HG03432 (cell line): Measurements from ENCODE around the gene MSANTD1.

Source experiments
- ATAC-seq: cut with Tn5 transposase; IDR thresholded peaks from one replicate; pipeline ENCODE4 v1.9.1; 2021; ENCODE audit warnings: mild to moderate bottlenecking, moderate library complexity; ENCODE audit not compliant: unreplicated experiment

The MSANTD1 gene

GRCh38 chr4:3232001-3232400 is 17.0 kb upstream of the MSANTD1 start:
- ATAC-seq = no peak

- ATAC-seq = no peak
Measured at GRCh38 chr4:3232871-3233271, 16.1 kb upstream of the MSANTD1 start.

GRCh38 chr4:3233391-3234071 is 15.4 kb upstream of the MSANTD1 start:
- no peak for ATAC-seq

DNA sequence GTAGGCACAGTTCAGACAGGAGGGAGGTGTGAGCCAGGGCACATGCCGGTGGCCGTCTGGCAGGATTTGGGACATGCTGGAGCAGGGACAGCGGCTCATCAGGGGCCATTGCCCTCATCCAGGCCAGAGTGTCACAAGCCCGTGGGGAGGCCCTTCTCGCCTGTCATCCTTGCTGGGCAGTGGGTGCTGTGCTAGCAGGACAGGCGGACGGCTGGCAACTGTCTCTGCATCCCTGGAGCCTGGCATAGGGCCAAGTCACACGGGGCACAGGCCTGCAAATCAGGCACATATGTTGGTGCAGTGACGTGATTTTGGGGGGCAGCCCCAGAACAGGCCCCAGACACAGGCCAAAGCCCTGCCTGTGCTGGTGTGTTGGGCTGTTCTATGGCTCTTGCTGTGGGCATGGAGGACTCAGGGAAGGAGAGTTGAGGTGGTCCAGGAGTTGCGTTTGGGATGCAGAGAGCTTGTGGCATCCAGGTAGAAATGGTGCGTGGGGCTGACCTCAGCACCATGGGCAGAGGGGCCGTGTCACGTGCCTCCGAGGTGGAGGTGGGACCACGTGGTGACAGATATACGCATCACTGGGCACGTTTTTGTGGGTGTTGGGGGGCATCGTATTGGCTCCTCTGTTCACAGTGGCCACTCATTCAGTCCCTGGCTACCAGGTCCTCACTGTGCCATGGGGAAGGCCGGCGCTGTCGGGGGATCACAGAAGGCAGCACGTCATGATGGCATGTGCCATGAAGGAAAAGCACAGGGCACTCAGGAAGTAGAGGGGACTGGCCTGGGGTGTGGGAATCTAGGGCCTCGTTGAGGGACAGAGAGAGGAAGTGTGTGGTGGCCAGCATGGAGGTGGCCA is 14.6 kb upstream of the MSANTD1 start:
- no peak for ATAC-seq

DNA sequence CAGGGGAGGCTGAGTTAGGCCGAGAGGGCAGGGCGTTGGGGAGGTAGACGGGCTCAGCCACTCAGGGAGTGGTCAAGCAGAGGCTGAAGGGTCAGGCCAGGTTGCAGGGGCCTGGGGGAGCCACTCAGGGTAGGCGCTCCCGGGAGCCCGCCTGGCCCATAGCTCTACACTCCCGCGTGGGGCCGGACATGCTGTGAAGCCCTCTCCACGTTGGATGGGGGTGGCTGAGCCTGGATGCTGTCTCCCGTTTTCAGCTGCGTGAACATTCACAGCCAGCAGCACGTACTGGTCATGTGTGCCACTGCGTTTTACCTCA is 14.0 kb upstream of the MSANTD1 start:
- no peak for ATAC-seq

DNA sequence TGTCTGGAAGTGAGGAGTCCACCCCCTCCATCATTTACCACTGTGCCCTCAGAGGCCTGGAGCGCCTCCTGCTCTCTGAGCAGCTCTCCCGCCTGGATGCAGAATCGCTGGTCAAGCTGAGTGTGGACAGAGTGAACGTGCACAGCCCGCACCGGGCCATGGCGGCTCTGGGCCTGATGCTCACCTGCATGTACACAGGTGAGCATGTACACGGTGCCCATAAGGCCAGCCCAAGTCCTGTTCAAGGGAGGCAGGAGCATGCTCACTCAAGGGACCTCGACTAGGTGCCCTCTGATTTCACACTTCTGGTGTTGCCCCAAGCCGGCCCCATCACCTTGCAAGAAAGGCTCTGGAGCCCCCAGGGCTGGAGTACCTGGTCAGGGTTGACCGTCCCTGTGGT is 13.4 kb upstream of the MSANTD1 start:
- ATAC-seq = no peak

- no peak for ATAC-seq
Measured at GRCh38 chr4:3236326-3236878, 12.6 kb upstream of the MSANTD1 start.

DNA sequence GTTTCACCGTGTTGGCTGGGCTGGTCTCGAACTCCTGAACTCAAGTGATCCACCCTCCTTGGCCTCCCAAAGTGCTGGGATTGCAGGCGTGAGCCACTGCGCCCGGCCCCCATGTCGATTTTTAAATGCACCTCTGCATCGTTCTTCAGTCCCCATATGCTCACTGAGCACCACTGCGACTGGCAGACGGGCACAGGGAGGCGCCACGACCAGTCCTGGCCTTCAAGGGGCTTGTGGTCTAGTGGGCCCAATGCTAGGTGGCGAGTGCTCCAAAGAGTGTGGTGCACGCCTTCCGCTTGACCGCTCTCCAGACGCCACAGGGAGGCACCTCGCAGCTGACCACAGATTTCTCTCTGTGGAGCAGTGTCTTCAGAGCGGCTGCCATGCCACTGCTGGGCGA is 11.7 kb upstream of the MSANTD1 start:
- no peak for ATAC-seq

DNA sequence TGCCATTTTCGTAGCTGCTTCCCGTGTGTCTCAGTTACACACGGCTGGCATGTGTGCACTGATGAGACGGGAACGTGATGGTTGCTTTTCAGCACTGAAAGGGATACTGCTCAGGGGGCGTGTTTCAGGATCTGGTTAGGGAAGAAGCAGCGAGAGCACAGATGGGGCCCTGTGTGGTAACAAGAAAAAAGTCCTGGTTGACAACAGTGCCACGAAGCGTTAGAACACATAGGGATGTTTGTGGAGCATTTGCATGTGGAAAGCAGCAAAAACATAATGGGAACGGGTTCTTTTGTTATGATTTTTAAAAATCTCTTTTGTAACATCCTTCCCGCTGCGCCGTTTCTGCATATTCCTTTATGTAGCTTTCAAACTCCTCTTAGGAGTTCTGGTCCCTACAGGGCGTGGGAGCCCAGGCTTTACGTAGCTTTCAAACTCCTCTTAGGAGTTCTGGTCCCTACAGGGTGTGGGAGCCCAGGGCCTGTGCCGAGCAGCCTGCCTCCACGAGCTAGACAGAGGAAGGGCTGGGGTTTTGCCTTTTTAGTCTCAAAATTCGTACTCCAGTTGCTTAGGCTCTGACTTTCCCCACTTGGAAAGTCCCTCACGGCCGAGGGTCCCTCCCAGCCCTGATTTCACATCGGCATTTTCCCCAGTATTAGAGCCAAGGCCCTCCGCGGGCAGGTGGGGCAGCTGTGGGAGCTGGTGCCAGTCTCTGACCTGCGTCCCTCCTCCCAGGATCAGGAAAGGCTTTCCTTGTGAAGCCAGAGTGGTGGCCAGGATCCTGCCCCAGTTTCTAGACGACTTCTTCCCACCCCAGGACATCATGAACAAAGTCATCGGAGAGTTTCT is 11.0 kb upstream of the MSANTD1 start:
- ATAC-seq = no peak

DNA sequence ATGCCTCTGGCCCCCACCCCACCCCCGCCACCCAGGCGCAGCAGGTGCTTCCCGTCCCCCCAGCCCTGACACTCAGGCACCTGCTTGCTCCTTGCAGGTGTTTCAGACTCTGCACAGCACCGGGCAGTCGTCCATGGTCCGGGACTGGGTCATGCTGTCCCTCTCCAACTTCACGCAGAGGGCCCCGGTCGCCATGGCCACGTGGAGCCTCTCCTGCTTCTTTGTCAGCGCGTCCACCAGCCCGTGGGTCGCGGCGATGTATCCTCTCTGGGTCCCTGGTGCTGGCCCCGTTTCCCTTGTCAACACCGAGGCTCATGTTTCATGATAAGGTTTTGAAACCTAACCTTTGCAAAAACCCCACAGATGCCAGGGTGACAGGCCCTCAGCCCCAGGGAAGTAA is 10.2 kb upstream of the MSANTD1 start:
- no peak for ATAC-seq

DNA sequence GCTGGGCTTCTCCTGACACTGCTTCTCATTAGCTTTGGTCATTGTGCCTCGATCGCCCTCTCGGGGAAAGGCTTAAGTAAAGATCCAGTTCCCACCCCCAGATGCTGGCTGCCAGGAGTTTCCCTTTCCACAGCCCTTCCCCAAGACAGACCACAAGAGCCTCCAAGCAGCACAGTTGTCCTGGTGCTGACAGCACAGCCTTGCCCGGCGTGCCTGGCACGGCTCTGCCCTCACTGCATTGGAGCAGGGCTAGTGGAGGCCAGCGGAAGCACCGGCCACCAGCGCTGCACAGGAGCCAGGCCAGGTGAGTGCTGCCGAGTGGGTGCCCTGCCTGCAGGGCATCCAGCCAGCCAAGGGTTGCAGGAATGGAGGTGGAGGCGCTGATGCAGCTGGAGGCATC is 9.7 kb upstream of the MSANTD1 start:
- no peak for ATAC-seq

GRCh38 chr4:3239998-3240920 is 8.7 kb upstream of the MSANTD1 start:
- ATAC-seq = no peak

DNA sequence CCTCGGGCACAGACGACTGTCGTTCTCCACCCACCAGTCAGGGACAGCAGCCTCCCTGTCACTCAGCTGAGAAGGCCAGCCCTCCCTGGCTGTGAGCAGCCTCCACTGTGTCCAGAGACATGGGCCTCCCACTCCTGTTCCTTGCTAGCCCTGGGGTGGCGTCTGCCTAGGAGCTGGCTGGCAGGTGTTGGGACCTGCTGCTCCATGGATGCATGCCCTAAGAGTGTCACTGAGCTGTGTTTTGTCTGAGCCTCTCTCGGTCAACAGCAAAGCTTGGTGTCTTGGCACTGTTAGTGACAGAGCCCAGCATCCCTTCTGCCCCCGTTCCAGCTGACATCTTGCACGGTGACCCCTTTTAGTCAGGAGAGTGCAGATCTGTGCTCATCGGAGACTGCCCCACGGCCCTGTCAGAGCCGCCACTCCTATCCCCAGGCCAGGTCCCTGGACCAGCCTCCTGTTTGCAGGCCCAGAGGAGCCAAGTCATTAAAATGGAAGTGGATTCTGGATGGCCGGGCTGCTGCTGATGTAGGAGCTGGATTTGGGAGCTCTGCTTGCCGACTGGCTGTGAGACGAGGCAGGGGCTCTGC is 7.9 kb upstream of the MSANTD1 start:
- ATAC-seq = no peak

- ATAC-seq = no peak
Measured at GRCh38 chr4:3241898-3242524, 6.9 kb upstream of the MSANTD1 start.

DNA sequence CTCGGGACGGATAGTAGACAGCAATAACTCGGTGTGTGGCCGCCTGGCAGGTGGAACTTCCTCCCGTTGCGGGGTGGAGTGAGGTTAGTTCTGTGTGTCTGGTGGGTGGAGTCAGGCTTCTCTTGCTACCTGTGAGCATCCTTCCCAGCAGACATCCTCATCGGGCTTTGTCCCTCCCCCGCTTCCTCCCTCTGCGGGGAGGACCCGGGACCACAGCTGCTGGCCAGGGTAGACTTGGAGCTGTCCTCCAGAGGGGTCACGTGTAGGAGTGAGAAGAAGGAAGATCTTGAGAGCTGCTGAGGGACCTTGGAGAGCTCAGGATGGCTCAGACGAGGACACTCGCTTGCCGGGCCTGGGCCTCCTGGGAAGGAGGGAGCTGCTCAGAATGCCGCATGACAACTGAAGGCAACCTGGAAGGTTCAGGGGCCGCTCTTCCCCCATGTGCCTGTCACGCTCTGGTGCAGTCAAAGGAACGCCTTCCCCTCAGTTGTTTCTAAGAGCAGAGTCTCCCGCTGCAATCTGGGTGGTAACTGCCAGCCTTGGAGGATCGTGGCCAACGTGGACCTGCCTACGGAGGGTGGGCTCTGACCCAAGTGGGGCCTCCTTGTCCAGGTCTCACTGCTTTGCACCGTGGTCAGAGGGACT is 5.7 kb upstream of the MSANTD1 start:
- ATAC-seq = no peak

DNA sequence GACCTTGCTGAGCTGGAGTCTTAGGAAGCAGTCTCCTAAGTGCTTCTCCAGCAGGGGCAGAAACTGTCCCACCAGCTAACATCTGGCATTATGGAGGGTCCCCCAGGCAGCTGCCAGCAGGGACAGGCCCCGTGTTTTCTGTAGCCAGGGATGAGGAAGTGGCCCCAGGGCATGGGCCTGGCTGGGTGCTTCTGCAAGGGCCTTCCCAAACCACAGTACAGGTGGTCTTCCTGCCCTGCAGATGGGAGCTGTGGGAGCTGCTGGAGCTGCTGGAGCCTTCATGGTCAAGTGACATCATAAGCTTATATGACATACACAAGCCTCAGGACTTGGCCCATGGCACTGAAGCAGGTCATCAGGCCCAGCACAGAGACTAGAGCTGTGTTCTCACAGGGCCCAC is 5.0 kb upstream of the MSANTD1 start:
- ATAC-seq = no peak

DNA sequence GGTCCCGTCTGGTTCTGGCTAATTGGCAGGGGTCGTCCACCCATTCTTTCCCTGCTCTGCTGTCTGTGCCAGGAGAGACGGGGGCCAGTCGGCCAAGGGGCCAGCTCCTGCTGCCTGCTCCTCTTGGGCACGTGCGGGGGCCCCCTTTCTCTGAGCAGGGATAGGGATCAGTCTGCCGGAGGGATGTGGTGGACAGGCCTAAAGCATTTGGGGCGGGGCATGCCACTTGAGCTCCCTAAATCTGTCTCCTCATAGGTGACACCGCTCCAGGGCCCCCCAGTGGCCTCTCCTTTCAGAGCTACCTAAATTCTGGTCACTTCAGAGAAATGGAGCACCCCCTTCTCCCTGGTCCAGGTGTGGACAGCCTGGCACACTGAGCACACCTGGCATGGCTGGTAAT is 4.2 kb upstream of the MSANTD1 start:
- ATAC-seq = no peak

DNA sequence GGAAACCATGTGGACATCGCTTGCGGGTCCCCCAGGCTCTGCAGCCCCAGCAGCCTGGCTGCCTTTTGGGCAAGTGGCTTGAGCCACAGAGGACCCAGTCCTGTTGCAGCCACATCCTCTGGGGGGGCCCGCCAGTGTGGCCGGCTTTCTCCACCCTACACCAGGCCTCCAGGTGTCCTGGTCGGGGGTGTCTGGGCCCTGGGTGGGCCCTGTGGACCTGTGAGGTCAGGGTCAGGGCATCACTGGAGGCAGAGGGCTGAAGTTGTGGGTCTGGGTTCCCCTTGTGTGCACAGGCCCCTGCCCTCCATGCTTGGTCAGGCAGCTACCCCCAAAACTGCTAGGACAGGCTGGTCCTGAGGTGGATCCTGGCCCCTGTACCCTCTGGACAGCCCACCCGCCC is 3.3 kb upstream of the MSANTD1 start:
- ATAC-seq = no peak
